Amygdala (tissue), 56 donors: ENCODE data around the gene CHST12.
"Not testable (repeated sequence)": the region's sequence is repeated elsewhere in the genome, so short reads cannot be mapped to it uniquely, and the experiment has no call there.

Experiments used
- DNase-seq, 56 donors: peaks; one replicate each; lab custom pipeline; 2025; lab: John Stamatoyannopoulos, UW

Gene CHST12

DNA sequence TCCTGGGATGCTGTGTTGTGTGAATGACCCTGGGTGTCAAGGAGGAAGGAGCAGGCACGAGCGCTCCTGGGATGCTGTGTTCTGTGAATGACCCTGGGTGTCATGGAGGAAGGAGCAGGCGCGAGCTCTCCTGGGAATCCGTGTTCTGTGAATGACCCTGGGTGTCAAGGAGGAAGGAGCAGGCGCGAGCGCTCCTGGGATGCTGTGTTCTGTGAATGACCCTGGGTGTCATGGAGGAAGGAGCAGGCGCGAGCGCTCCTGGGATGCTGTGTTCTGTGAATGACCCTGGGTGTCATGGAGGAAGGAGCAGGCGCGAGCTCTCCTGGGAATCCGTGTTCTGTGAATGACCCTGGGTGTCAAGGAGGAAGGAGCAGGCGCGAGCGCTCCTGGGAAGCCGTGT, 25.9 kb upstream of the CHST12 start:
- not testable (repeated sequence) for DNase-seq

GRCh38 chr7:2378125-2378524, 25.3 kb upstream of the CHST12 start:
- not testable (repeated sequence) for DNase-seq

- no peak for DNase-seq
Observed at GRCh38 chr7:2379161-2379560, 24.2 kb upstream of the CHST12 start.

DNA sequence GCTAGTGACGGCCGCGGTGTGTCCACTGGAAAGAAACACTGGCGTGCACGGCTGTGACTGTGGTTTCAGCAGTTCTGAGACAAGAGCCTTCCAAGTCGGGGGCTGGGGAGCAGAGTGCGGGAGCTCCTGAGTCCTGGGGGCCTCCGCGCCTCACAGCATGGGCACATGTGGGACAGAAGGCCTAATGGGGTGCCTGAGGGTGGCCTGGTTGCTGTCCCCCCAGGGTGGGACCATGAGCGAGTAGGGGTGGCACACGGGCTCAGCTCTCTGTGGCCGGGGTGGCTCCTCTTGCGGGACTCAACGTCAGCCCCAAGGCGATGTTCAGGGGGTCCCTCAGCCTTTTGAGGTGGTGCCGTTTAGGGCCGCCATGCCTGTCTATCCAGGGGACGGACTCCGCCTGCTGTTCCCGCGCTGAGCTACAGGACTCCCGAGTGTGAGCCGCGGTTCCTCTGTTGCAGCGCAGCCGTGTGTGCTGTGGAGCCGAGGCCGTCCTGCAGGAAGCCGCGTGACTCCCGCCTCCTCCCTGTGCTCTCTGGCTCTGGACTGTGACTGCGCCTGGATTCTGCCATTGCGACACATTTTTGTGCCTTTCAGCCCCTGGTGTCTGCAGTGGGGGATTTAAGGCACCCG, 23.5 kb upstream of the CHST12 start:
- no peak for DNase-seq

DNA sequence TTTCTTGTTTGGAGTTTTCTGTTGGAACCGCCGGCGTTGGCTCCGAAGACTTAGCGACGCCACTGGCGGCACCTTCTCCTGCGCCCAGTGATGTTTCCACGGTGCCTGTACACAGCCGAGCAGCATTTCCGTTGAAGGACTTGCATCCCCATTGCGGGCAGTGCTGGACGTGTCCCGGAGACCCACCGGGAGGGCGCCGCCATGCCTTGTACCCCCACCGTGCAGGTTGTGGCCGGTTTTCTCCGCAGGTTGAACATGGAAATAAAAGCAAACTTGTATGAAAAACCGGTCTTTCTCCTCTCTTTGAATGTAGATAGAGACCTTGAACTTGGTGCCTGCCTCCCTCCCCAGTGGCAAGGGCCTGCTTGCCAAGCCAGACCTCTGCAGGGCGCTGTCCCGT, 22.9 kb upstream of the CHST12 start:
- no peak for DNase-seq

DNA sequence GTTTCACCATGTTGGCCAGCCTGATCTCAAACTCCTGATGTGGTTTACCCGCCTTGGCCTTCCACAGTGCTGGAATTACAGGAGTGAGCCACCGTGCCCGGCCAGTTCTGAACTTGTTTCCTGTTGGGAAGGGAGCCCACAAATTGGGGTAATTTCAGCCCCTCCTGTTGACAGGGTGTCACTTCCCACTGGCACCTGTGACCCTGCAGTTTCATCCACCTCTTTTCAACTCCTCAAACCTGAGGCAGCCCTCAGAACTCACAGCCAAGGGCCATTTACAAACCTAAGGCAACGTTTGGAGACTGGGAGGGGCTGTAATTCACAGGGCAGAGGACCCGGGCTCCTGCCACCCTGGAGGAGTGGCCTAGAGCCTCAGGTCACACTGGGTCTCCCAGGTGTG, 22.2 kb upstream of the CHST12 start:
- DNase-seq: no peak

GRCh38 chr7:2381881-2382509, 21.4 kb upstream of the CHST12 start:
- no peak for DNase-seq

GRCh38 chr7:2383543-2384274, 19.7 kb upstream of the CHST12 start:
- peak in 4 of 56 donors; percentile 11 to 27 (median 18) for DNase-seq

DNA sequence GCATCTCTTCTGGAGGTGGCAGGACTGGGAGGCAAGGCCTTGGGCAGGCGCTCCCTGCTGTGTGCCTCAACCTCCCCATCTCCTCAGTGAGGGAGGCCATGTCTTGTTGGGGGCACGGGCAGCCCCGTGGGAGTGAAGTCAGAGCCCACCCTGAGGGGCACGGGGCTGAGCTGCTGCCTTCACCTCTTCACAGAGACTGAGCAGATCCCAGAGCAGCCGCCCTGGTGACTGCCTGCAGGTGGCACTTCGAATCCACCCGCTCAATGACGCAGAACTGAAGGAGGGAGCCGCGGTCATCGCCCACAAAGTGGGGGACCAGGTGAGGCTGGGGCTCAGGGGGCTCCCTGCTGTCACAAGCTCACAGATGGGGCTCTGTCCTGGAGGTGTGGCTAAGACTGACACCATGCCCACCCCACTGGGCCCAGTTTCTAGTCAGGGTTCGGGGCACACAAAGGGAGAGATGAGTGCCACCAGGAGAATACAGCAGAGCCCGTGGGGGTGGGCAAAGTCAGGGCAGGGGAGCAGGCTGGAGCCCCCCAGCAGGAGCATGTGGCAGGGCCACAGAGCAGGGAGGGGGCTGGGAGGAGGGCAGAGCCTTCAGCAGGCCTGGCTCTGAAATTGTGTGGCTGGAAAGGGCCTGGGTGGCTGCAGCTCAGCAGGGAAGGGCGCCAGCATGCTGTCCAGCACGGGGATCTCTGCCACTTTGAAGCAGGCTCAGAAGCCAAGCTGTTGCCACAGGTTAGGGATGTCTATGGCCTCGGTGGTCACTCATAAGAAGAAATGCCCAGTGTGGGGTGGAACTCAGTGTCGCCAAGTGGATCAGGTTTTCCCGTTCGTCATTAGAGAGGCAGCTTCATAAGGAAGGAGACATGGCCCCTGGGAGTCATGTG, 18.8 kb upstream of the CHST12 start:
- peak in 6 of 56 donors; percentile 9 to 32 (median 16) for DNase-seq

GRCh38 chr7:2386122-2386521, 17.3 kb upstream of the CHST12 start:
- DNase-seq: not testable (repeated sequence)

DNA sequence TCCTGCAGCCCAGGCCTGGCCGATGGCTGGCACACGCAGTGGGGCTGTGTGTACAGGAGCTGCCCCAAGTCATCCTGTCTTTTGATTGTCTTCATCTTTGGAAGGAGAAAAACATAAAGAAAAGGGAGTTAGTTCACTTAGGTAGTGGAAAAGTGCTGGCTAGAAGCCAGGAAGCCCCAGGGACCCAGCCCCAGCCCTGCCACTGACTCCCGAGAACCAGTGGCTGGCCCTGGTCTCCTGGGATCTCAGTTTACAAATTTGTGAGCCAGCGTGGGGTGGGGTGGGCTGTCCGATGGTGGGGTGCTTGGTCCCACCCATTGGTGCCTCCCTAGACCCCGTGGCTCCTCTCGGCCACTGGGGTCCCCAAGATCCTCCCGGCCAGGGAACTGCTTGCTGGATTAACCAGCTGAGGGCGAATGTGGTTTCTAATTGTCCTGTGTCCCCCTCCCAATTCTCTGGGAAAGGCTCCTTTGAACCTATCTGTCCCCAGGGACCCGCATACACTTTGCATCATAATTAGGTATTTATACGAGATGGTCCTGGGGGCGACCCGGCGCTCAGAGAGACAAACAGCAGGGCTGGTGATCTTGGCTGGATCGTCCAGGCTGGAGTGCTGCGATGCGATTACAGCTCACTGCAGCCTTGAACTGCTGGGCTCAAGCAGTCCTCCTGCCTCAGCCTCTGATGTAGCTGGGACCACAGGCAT, 16.3 kb upstream of the CHST12 start:
- DNase-seq: no peak

GRCh38 chr7:2387897-2388636, 15.3 kb upstream of the CHST12 start:
- DNase-seq: no peak

- DNase-seq: no peak
Observed at GRCh38 chr7:2388637-2388954, 14.8 kb upstream of the CHST12 start.

DNA sequence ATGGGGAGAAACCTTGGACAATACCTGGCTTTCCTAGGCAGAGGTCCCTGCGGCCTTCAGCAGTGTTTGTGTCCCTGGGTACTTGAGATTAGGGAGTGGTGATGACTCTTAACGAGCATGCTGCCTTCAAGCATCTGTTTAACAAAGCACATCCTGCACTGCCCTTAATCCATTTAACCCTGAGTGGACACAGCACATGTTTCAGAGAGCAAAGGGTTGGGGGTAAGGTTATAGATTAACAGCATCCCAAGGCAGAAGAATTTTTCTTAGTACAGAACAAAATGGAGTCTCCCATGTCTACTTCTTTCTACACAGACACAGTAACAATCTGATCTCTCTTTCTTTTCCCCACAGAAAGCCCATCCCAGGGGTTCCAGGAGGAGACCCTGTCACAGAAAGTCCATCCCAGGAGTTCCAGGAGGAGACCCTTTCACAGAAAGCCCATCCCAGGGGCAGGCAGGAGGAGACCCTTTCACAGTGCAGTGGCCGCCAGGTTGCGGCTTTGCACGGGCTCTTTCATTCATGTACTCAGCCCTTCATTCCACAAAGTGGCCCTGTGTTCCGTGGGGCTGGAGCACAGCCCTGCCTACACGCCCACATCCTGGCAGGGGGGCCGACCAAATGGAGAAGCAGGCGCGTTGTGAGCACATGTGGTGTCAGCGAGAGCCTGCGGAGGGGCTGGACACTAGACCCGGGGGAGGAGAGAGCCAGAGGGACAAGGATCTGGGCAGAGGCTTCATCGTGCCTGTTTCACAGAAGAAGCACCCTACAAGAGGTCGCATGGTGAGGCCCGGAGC, 13.2 kb upstream of the CHST12 start:
- DNase-seq: peak in 48 of 56 donors; percentile 12 to 78 (median 55)

GRCh38 chr7:2393706-2394105, 9.7 kb upstream of the CHST12 start:
- DNase-seq: no peak

- DNase-seq: no peak
Observed at GRCh38 chr7:2394566-2395082, 8.8 kb upstream of the CHST12 start.

DNA sequence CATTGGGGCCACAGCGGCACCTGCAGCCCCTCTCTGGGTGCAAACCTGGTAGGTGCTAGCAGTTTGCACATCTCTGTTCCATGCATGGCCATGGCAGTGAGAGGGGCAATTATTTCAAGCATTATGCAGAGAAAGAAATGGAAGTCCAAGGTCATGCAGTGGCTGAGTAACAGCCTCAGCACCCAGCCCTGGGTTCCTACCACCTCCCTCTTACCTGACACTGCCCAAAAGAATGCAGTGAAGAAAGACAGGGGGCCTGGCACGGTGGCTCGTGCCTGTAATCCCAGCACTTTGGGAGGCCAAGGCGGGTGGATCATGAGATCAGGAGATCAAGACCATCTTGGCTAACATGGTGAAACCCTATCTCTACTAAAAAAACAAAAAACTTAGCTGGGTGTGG, 4.9 kb upstream of the CHST12 start:
- no peak for DNase-seq

- peak in 31 of 56 donors; percentile 4 to 72 (median 38) for DNase-seq
Observed at GRCh38 chr7:2399848-2400587, 3.4 kb upstream of the CHST12 start.
